GM12872 (cell line): Measurements from ENCODE around the gene DCAF15.

Experiments
- CTCF ChIP-seq: IDR thresholded peaks from 3 replicates; pipeline ENCODE4 v1.5.1; 2011; ENCODE audit warnings: low read depth, mild to moderate bottlenecking, low read length, moderate library complexity; ENCODE audit not compliant: insufficient read depth

The DCAF15 gene

GRCh38 chr19:13995878-13996765 lies 43.8 kb downstream of the DCAF15 start:
- TF ChIP-seq CTCF = no peak

GRCh38 chr19:13996928-13997630 lies 44.8 kb downstream of the DCAF15 start:
- no peak for TF ChIP-seq CTCF

- no peak for TF ChIP-seq CTCF
These were observed 45.3 kb downstream of the DCAF15 start for GRCh38 chr19:13997631-13997962.

- no peak for TF ChIP-seq CTCF
These were observed 46.1 kb downstream of the DCAF15 start for GRCh38 chr19:13998426-13998825.

- TF ChIP-seq CTCF = no peak
These were observed 46.8 kb downstream of the DCAF15 start for GRCh38 chr19:13999085-13999484.

- TF ChIP-seq CTCF = no peak
These were observed 48.5 kb downstream of the DCAF15 start for GRCh38 chr19:14000691-14001375.

GRCh38 chr19:14002571-14003250 lies 50.4 kb downstream of the DCAF15 start:
- no peak for TF ChIP-seq CTCF
